H1 (cell line): Measurements from ENCODE around the gene STIM1. TPM values are rescaled to one million over a fixed set of nuclear protein-coding genes. Genes with fewer than 3 reads are reported as not detected.

Experiments
- BRCA1 ChIP-seq: IDR thresholded peaks from 2 replicates; pipeline ENCODE4 v1.6.1; 2012; ENCODE audit warnings: low read depth, low read length, improper control_type of control experiment
- CHD7 ChIP-seq: fragments of 300-600 bp; sonication (generic); IDR thresholded peaks from 2 replicates; pipeline ENCODE4 v1.7.1; 2012; ENCODE audit warnings: low read length, moderate library complexity, mild to moderate bottlenecking, inconsistent platforms; ENCODE audit not compliant: insufficient replicate concordance
- GABPA ChIP-seq: IDR thresholded peaks from 2 replicates; pipeline ENCODE4 v1.6.1; 2011; ENCODE audit warnings: mild to moderate bottlenecking, low read length, moderate library complexity, borderline replicate concordance; ENCODE audit not compliant: insufficient read depth
- KDM4A ChIP-seq: IDR thresholded peaks from one replicate; pipeline ENCODE4 v1.7.1; 2012; ENCODE audit warnings: low read depth, mild to moderate bottlenecking, moderate library complexity, low read length, inconsistent platforms; ENCODE audit not compliant: severe bottlenecking
- NRF1 ChIP-seq: IDR thresholded peaks from 2 replicates; pipeline ENCODE4 v1.6.1; 2011; ENCODE audit warnings: mild to moderate bottlenecking, low read depth, low read length, improper control_type of control experiment
- RBBP5 ChIP-seq: IDR thresholded peaks from 2 replicates; pipeline ENCODE4 v1.7.1; 2012; ENCODE audit warnings: low read depth, mild to moderate bottlenecking, inconsistent platforms, low read length, moderate library complexity, borderline replicate concordance
- SIN3A ChIP-seq, 2 experiments: IDR thresholded peaks in 1 of 2; conservative IDR thresholded peaks in 1 of 2; 2 replicates each; pipeline ENCODE4 v1.6.1; 2011 to 2012; ENCODE audit warnings: low read length in 2 of 2, improper control_type of control experiment in 1 of 2, low read depth in 1 of 2, mild to moderate bottlenecking in 1 of 2
- SIX5 ChIP-seq: IDR thresholded peaks from 2 replicates; pipeline ENCODE4 v1.6.1; 2011; ENCODE audit warnings: mild to moderate bottlenecking, low read depth, low read length
- TBP ChIP-seq: IDR thresholded peaks from 2 replicates; pipeline ENCODE4 v1.6.1; 2011; ENCODE audit warnings: low read depth, low read length, improper control_type of control experiment
- TEAD4 ChIP-seq: IDR thresholded peaks from 2 replicates; pipeline ENCODE4 v1.6.1; 2012; ENCODE audit warnings: low read depth, low read length, inconsistent platforms, mixed read lengths
- polyA plus RNA-seq, 7 experiments: library from polyadenylated mRNA; depleted of rRNA in 3 of 7; stranded (reverse) in 5 of 7; unstranded in 2 of 7; fragments of >200 nt in 5 of 7; fragments of 200-250 nt in 2 of 7; gene quantifications; 1 replicate in 5 of 7; 2 replicates in 1 of 7; 4 replicates in 1 of 7; pipeline versions ENCODE4 v1.2.1 to v1.2.3, GENCODE V29; 2011 to 2013; ENCODE audit warnings: missing spikeins in 2 of 7, mixed read lengths in 2 of 7
- total RNA-seq: library from RNA; stranded (reverse); fragmentation: NEBNext Ultra II Directional; extraction: Animal tissue kit (Norgen Biotek cat#: 25700); gene quantifications from 2 replicates; pipeline ENCODE4 v1.2.1, GENCODE V29; 2021

STIM1 gene
- total and polyA plus RNA-seq, 2 of the 8 experiments (the other 6 are each of a cell fraction or from before 2014, with no cell fraction given) = 11.1 to 12.2 TPM

DNA sequence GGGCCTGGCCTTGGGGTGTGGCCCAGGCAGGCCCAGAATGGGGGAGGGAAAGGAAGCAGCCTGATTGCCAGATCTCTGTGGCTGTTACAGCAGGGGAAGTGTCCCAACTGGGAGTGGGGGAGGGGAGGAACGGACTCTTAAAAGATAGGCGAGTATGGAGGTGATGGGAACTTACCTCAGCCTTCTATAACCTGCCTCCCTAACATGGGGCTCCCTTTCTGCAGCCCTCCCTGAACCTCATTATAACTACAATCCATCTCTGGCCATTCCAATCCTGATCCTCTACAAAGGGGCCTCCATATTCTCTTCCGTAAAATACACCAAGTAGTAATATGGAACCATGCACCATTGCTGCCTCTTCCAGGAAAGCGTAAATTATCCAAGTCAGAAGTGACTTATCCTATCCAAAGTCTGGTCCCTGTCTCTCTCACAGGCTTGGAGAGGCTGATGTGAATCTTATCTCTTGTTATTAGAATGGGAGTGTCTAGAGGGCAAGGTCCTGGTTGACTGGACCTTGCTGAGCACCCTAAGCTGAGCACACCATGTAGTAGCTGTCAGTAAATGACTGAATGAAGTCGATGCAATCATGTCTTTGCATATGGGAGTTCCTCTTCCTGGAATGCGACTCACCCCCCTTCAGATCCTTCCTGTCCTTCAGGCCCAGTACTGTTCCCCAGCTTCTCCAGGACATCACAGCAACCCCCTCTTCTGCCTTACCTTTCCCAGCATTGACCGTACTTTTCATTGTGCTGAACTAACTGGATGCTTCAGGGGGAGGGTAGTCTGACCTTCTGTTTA is 20.6 kb upstream of the STIM1 start (continued):
- TF ChIP-seq CHD7 = no peak
- TF ChIP-seq GABPA = no peak
- no peak for TF ChIP-seq NRF1
- no peak for TF ChIP-seq SIN3A (conservative IDR thresholded peaks at IDR 0.05 in 1 of 2, IDR thresholded peaks at IDR 0.05 in 1 of 2; ENCODE audit: low read depth in 1 of 2, low read length in 2 of 2)
- TF ChIP-seq BRCA1 = no peak
- no peak for TF ChIP-seq KDM4A
- TF ChIP-seq TEAD4 = no peak
- TF ChIP-seq SIX5 = no peak
- no peak for TF ChIP-seq TBP
- no peak for TF ChIP-seq RBBP5
